ENCODE measurements around the gene AGTRAP. TPM values are rescaled to one million over a fixed set of nuclear protein-coding genes. Genes with fewer than 3 reads are reported as not detected.

The AGTRAP gene
- total RNA-seq, 1 experiment from 2014 or later: 77.7 TPM

- Histone ChIP-seq H2AFZ (no peak overlapping the region), H3K27ac (no peak overlapping the region), H3K9me3 (ENCODE audit: insufficient read depth, low read depth) (no peaks in the 10 kb centered on the region), H3K4me1 (replicated peaks; ENCODE audit: insufficient read depth) (no peaks in the 10 kb centered on the region; the same call in 1 of the 2 replicates), H3K27me3 (ENCODE audit: insufficient read depth, low read depth) (peaks cover 26% of the 10 kb centered on the region), H3F3A (ENCODE audit: insufficient read depth, low read depth) (peaks cover 5% of the 10 kb centered on the region; the same call in 1 of the 2 replicates), H3K4me2 (no peak overlapping the region), H3K79me2 (ENCODE audit: low read depth) (no peaks in the 10 kb centered on the region), H3K36me3 (ENCODE audit: low read depth) (no peaks in the 10 kb centered on the region), H3K4me3 (no peak overlapping the region), H4K20me1 (ENCODE audit: insufficient read depth) (no peaks in the 10 kb centered on the region), H3K9me2 (ENCODE audit: insufficient read depth) (no peaks in the 10 kb centered on the region)
- no TSS peak for BruUV-seq (replicated peaks)
- CTCF ChIA-PET: no interaction called here
- DNase-seq: no peak
- intact Hi-C loops (cut with micrococcal nuclease; ENCODE audit: unreplicated experiment): no loop called here
- POLR2A ChIA-PET (ENCODE audit: unreplicated experiment): no interaction called here
- TF ChIP-seq, protein P1, sequence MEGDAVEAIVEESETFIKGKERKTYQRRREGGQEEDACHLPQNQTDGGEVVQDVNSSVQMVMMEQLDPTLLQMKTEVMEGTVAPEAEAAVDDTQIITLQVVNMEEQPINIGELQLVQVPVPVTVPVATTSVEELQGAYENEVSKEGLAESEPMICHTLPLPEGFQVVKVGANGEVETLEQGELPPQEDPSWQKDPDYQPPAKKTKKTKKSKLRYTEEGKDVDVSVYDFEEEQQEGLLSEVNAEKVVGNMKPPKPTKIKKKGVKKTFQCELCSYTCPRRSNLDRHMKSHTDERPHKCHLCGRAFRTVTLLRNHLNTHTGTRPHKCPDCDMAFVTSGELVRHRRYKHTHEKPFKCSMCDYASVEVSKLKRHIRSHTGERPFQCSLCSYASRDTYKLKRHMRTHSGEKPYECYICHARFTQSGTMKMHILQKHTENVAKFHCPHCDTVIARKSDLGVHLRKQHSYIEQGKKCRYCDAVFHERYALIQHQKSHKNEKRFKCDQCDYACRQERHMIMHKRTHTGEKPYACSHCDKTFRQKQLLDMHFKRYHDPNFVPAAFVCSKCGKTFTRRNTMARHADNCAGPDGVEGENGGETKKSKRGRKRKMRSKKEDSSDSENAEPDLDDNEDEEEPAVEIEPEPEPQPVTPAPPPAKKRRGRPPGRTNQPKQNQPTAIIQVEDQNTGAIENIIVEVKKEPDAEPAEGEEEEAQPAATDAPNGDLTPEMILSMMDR (conservative IDR thresholded peaks at IDR 0.05): no peak
- no peak for TF ChIP-seq EZH2 (IDR thresholded peaks at IDR 0.05; ENCODE audit: low read depth)
Measured at GRCh38 chr1:11704194-11704529, 31.8 kb upstream of the AGTRAP start.

DNA sequence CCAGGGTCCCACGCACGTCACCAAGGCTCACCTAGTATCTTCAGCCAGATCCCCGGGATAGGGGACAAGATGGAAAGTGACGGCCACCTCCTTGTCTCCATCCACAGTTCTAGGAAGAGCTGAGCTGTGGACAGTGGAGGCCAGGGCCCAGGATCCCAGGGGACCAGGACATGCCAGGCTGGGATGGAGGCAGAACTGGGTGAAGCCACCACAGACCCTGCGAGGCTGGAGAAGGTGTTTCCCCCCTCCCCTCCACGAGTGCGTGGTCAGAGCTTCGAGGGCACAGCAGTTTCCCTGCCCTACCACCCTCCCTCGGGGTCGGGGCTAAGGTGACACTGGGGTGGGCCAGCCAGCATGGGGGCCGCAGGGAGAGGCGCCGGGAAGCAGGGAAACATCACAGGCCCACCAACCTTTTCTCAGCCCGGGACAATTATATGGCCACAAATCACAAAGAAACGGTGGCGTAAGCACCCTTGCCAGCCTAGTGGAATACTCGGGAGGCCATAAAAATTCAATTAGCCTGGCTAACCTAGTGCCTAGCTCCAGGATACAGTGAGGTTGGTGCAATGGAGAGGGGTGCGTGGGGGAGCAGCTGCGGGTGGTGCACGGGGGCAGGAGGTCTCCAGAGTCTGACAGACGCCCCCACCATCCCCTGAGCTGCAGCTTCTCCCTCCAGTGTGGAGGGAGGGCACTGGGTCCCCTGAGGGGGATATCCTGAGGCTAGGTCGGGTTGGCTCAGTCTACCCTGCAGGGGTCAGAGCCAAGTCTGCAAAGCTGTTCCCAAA is 31.1 kb upstream of the AGTRAP start:
- DNase-seq: no peak
- H3K4me2 ChIP-seq: no peak overlapping the region
- H4K20me1 ChIP-seq (ENCODE audit: insufficient read depth): no peaks in the 10 kb centered on the region
- intact Hi-C loops (cut with micrococcal nuclease; ENCODE audit: unreplicated experiment): loop anchor here (5.0 kb wide), 1 partner anchor 38 kb away; no protein-coding TSS in a partner anchor
- CTCF ChIA-PET: no interaction called here
- POLR2A ChIA-PET (ENCODE audit: unreplicated experiment): no interaction called here
- no peak overlapping the region for H2AFZ ChIP-seq
- H3K27me3 ChIP-seq (ENCODE audit: insufficient read depth, low read depth): peaks cover 26% of the 10 kb centered on the region
- BruUV-seq (replicated peaks): no TSS peak
- no peaks in the 10 kb centered on the region for H3K9me3 ChIP-seq (ENCODE audit: insufficient read depth, low read depth)
- no peak overlapping the region for H3K4me3 ChIP-seq
- no peaks in the 10 kb centered on the region for H3K79me2 ChIP-seq (ENCODE audit: low read depth)
- H3K9me2 ChIP-seq (ENCODE audit: insufficient read depth): no peaks in the 10 kb centered on the region
- H3K36me3 ChIP-seq (ENCODE audit: low read depth): no peaks in the 10 kb centered on the region
- H3F3A ChIP-seq (ENCODE audit: insufficient read depth, low read depth): peaks cover 5% of the 10 kb centered on the region; the same call in 1 of the 2 replicates
- no peak for TF ChIP-seq EZH2 (IDR thresholded peaks at IDR 0.05; ENCODE audit: low read depth)
- TF ChIP-seq, protein P1 (conservative IDR thresholded peaks at IDR 0.05): no peak
- no peak overlapping the region for H3K27ac ChIP-seq
- no peaks in the 10 kb centered on the region; the same call in 1 of the 2 replicates for H3K4me1 ChIP-seq (replicated peaks; ENCODE audit: insufficient read depth)

GRCh38 chr1:11705596-11705995 is 30.3 kb upstream of the AGTRAP start:
- Histone ChIP-seq H3K4me3 (no peak overlapping the region), H3K27me3 (ENCODE audit: insufficient read depth, low read depth) (peaks cover 26% of the 10 kb centered on the region), H3K36me3 (ENCODE audit: low read depth) (no peaks in the 10 kb centered on the region), H3K9me3 (ENCODE audit: insufficient read depth, low read depth) (no peaks in the 10 kb centered on the region), H4K20me1 (ENCODE audit: insufficient read depth) (no peaks in the 10 kb centered on the region), H3K4me1 (replicated peaks; ENCODE audit: insufficient read depth) (no peaks in the 10 kb centered on the region; the same call in 1 of the 2 replicates), H3K79me2 (ENCODE audit: low read depth) (no peaks in the 10 kb centered on the region), H2AFZ (no peak overlapping the region), H3K4me2 (no peak overlapping the region), H3K27ac (no peak overlapping the region), H3K9me2 (ENCODE audit: insufficient read depth) (no peaks in the 10 kb centered on the region), H3F3A (ENCODE audit: insufficient read depth, low read depth) (peaks cover 5% of the 10 kb centered on the region; the same call in 1 of the 2 replicates)
- no peak for TF ChIP-seq EZH2 (IDR thresholded peaks at IDR 0.05; ENCODE audit: low read depth)
- TF ChIP-seq, protein P1 (conservative IDR thresholded peaks at IDR 0.05): no peak
- POLR2A ChIA-PET (ENCODE audit: unreplicated experiment): no interaction called here
- CTCF ChIA-PET: no interaction called here
- no TSS peak for BruUV-seq (replicated peaks)
- intact Hi-C loops (cut with micrococcal nuclease; ENCODE audit: unreplicated experiment): loop anchor here (5.0 kb wide), 1 partner anchor 38 kb away; no protein-coding TSS in a partner anchor
- DNase-seq: no peak

Data from PC-9 (cell line).